HG03520 (cell line): Measurements from ENCODE around the gene DNAH17.

ENCODE experiments used
- ATAC-seq: cut with Tn5 transposase; IDR thresholded peaks from one replicate; pipeline ENCODE4 v1.9.1; 2021; ENCODE audit warnings: mild to moderate bottlenecking, moderate library complexity; ENCODE audit not compliant: unreplicated experiment

Gene DNAH17

GRCh38 chr17:78499715-78500540 is 77.3 kb downstream of the DNAH17 start:
- no peak for ATAC-seq

GRCh38 chr17:78498848-78499247 is 78.3 kb downstream of the DNAH17 start:
- ATAC-seq: no peak

- ATAC-seq: no peak
Observed at GRCh38 chr17:78497115-78497540, 80.1 kb downstream of the DNAH17 start.

GRCh38 chr17:78496311-78496710 is 80.9 kb downstream of the DNAH17 start:
- no peak for ATAC-seq

GRCh38 chr17:78495634-78496033 is 81.6 kb downstream of the DNAH17 start:
- ATAC-seq: no peak

GRCh38 chr17:78494696-78495330 is 82.4 kb downstream of the DNAH17 start:
- no peak for ATAC-seq

GRCh38 chr17:78493853-78494695 is 83.1 kb downstream of the DNAH17 start:
- ATAC-seq: no peak

GRCh38 chr17:78493450-78493849 is 83.7 kb downstream of the DNAH17 start:
- ATAC-seq: no peak

GRCh38 chr17:78492116-78492799 is 84.9 kb downstream of the DNAH17 start:
- ATAC-seq: no peak

GRCh38 chr17:78491236-78492115 is 85.7 kb downstream of the DNAH17 start:
- no peak for ATAC-seq

- ATAC-seq: no peak
Observed at GRCh38 chr17:78490673-78491072, 86.5 kb downstream of the DNAH17 start.

- no peak for ATAC-seq
Observed at GRCh38 chr17:78490156-78490555, 87.0 kb downstream of the DNAH17 start.

GRCh38 chr17:78488867-78489634 is 88.1 kb downstream of the DNAH17 start:
- no peak for ATAC-seq

GRCh38 chr17:78488156-78488555 is 89.0 kb downstream of the DNAH17 start:
- no peak for ATAC-seq

GRCh38 chr17:78486946-78487680 is 90.1 kb downstream of the DNAH17 start:
- ATAC-seq: no peak

GRCh38 chr17:78486228-78486802 is 90.9 kb downstream of the DNAH17 start:
- no peak for ATAC-seq

GRCh38 chr17:78485290-78486168 is 91.7 kb downstream of the DNAH17 start:
- ATAC-seq: no peak
